Measurements from ENCODE around the gene MBNL1.
"Not testable (repeated sequence)": the region's sequence is repeated elsewhere in the genome, so short reads cannot be mapped to it uniquely, and the experiment has no call there.

MBNL1 gene

DNA sequence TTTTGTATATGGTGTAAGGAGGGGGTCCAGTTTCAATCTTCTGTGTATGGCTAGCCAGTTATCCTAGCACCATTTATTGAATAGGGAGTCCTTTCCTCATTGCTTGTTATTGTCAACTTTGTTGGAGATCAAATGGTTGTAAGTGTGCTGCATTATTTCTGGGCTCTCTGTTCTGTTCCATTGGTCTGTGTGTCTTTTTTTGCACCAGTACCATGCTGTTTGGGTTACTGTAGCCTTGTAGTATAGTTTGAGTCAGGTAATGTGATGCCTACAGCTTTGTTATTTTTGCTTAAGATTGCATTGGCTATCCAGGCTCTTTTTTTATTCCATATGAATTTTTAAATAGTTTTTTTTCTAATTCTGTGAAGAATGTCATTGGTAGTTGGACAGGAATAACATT is 166.5 kb downstream of the MBNL1 start:
- H3K4me1 ChIP-seq (ENCODE audit: control insufficient read depth, insufficient read depth, low read length); POLR2A ChIA-PET; H3K9me3 ChIP-seq (ENCODE audit: control insufficient read depth, insufficient read depth, low read depth, low read length); H3K36me3 ChIP-seq (ENCODE audit: control insufficient read depth in 2 of 2, insufficient read depth in 1 of 2, low read length in 2 of 2); H3K4me3 ChIP-seq (ENCODE audit: low read depth, low read length); CTCF ChIA-PET; H3K27ac ChIP-seq (ENCODE audit: extremely low read depth, low read depth, low read length): not testable (repeated sequence)
- peak; percentile 63 for TF ChIP-seq SETDB1 (IDR thresholded peaks at IDR 0.05; ENCODE audit: insufficient read length, low read length)

DNA sequence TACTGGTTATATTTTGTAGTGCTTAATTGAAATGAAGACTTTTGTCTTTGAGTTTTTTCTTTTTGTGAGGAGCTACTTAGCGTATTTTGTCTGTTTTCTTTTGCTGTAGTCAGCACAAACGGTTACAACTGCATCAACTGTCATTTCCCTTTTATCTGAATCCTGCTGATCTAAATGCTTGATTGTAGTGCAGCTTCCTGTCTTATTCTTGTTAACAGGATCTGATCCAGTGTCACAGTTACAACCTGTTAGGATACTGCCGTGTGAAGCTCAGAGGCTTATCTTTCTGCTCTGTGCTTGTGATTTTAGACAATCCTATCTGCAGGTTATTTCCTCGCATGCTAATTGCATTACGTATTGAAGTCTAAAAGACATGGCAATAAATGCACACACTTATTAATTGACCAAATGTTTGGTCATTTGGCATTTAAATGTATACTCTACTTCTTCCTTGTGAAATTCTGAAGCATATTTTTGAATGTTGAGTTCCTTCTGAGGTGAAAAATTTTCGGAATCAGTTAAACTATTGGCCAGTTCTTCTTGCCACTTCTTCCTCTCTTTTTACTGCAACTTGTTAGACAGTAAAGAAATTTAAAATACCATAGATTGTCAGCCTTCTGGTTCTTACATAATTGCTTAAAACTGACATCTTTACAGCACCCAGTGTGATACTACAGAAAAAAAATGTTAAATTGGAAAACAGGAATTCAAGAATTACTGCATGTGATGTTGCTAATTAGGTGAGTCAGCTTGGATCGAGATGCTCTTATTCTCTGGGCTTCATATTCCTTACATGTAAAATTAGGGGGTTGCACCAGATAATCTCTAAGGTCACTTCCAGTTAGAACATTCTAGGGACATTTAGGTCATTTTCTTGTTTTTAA is 168.2 kb downstream of the MBNL1 start:
- TF ChIP-seq, protein P1, sequence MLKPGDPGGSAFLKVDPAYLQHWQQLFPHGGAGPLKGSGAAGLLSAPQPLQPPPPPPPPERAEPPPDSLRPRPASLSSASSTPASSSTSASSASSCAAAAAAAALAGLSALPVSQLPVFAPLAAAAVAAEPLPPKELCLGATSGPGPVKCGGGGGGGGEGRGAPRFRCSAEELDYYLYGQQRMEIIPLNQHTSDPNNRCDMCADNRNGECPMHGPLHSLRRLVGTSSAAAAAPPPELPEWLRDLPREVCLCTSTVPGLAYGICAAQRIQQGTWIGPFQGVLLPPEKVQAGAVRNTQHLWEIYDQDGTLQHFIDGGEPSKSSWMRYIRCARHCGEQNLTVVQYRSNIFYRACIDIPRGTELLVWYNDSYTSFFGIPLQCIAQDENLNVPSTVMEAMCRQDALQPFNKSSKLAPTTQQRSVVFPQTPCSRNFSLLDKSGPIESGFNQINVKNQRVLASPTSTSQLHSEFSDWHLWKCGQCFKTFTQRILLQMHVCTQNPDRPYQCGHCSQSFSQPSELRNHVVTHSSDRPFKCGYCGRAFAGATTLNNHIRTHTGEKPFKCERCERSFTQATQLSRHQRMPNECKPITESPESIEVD (tag by site-specific recombination; IDR thresholded peaks at IDR 0.05), result peak; percentile 56; the same call in 1 of the 2 replicates
- TF ChIP-seq, protein P2, sequence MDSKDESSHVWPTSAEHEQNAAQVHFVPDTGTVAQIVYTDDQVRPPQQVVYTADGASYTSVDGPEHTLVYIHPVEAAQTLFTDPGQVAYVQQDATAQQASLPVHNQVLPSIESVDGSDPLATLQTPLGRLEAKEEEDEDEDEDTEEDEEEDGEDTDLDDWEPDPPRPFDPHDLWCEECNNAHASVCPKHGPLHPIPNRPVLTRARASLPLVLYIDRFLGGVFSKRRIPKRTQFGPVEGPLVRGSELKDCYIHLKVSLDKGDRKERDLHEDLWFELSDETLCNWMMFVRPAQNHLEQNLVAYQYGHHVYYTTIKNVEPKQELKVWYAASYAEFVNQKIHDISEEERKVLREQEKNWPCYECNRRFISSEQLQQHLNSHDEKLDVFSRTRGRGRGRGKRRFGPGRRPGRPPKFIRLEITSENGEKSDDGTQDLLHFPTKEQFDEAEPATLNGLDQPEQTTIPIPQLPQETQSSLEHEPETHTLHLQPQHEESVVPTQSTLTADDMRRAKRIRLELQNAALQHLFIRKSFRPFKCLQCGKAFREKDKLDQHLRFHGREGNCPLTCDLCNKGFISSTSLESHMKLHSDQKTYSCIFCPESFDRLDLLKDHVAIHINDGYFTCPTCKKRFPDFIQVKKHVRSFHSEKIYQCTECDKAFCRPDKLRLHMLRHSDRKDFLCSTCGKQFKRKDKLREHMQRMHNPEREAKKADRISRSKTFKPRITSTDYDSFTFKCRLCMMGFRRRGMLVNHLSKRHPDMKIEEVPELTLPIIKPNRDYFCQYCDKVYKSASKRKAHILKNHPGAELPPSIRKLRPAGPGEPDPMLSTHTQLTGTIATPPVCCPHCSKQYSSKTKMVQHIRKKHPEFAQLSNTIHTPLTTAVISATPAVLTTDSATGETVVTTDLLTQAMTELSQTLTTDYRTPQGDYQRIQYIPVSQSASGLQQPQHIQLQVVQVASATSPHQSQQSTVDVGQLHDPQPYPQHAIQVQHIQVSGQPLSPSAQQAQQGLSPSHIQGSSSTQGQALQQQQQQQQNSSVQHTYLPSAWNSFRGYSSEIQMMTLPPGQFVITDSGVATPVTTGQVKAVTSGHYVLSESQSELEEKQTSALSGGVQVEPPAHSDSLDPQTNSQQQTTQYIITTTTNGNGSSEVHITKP (tag by site-specific recombination; IDR thresholded peaks at IDR 0.05), result no peak
- Histone ChIP-seq H3K27ac (ENCODE audit: extremely low read depth, low read depth, low read length) (no peak overlapping the region), H3K36me3 (ENCODE audit: control insufficient read depth in 2 of 2, insufficient read depth in 1 of 2, low read length in 2 of 2) (peaks cover 0 to 7% of the 10 kb centered on the region in 2 experiments; a peak in 1 of 3 replicates), H3K9me3 (ENCODE audit: control insufficient read depth, insufficient read depth, low read depth, low read length) (no peaks in the 10 kb centered on the region), H3K4me3 (ENCODE audit: low read depth, low read length) (no peak overlapping the region), H3K4me1 (ENCODE audit: control insufficient read depth, insufficient read depth, low read length) (no peaks in the 10 kb centered on the region)
- POLR2A ChIA-PET, result no interaction called here
- CTCF ChIA-PET, result interaction anchor here (0.6 to 2.1 kb wide), 3 partner anchors 72 to 365 kb away, joined by 3 to 5 read pairs (median 5); no protein-coding TSS in a partner anchor

DNA sequence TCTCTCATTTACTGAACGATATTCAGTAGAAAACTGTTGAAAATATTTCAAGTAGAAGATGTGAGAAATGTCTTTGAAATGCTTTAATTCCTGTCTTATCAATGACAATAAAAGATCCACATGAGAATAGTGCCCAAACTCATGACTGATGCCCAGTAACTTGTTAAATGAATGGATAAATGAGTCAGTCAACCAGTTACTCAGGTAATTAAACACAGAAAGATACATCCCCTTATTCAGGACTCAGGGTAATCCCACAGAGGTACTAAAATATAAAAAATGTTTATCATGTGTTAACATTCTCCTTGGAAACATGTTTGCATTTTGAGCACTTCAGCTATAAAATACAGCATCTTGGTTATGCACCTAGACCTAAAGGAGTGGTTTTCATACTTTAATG is 169.5 kb downstream of the MBNL1 start:
- Histone ChIP-seq H3K4me3 (ENCODE audit: low read depth, low read length) (no peak overlapping the region), H3K36me3 (ENCODE audit: control insufficient read depth in 2 of 2, insufficient read depth in 1 of 2, low read length in 2 of 2) (no peaks in the 10 kb centered on the region), H3K27ac (ENCODE audit: extremely low read depth, low read depth, low read length) (no peak overlapping the region), H3K9me3 (ENCODE audit: control insufficient read depth, insufficient read depth, low read depth, low read length) (no peaks in the 10 kb centered on the region), H3K4me1 (ENCODE audit: control insufficient read depth, insufficient read depth, low read length) (no peaks in the 10 kb centered on the region)
- TF ChIP-seq ZBTB1 (tag by site-specific recombination; IDR thresholded peaks at IDR 0.05), result no peak
- no peak for TF ChIP-seq ZNF654 (tag by site-specific recombination; IDR thresholded peaks at IDR 0.05; ENCODE audit: low read depth)
- TF ChIP-seq, protein P3, sequence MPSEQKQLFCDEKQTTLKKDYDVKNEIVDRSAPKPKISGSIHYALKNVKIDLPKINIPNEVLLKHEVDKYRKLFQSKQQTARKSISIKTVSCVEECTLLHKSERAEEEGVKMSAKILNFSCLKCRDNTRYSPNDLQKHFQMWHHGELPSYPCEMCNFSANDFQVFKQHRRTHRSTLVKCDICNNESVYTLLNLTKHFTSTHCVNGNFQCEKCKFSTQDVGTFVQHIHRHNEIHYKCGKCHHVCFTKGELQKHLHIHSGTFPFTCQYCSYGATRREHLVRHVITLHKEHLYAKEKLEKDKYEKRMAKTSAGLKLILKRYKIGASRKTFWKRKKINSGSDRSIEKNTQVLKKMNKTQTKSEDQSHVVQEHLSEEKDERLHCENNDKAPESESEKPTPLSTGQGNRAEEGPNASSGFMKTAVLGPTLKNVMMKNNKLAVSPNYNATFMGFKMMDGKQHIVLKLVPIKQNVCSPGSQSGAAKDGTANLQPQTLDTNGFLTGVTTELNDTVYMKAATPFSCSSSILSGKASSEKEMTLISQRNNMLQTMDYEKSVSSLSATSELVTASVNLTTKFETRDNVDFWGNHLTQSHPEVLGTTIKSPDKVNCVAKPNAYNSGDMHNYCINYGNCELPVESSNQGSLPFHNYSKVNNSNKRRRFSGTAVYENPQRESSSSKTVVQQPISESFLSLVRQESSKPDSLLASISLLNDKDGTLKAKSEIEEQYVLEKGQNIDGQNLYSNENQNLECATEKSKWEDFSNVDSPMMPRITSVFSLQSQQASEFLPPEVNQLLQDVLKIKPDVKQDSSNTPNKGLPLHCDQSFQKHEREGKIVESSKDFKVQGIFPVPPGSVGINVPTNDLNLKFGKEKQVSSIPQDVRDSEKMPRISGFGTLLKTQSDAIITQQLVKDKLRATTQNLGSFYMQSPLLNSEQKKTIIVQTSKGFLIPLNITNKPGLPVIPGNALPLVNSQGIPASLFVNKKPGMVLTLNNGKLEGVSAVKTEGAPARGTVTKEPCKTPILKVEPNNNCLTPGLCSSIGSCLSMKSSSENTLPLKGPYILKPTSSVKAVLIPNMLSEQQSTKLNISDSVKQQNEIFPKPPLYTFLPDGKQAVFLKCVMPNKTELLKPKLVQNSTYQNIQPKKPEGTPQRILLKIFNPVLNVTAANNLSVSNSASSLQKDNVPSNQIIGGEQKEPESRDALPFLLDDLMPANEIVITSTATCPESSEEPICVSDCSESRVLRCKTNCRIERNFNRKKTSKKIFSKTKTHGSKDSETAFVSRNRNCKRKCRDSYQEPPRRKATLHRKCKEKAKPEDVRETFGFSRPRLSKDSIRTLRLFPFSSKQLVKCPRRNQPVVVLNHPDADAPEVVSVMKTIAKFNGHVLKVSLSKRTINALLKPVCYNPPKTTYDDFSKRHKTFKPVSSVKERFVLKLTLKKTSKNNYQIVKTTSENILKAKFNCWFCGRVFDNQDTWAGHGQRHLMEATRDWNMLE (tag by site-specific recombination; conservative IDR thresholded peaks at IDR 0.05; ENCODE audit: low read depth), result no peak
- TF ChIP-seq, protein P4, sequence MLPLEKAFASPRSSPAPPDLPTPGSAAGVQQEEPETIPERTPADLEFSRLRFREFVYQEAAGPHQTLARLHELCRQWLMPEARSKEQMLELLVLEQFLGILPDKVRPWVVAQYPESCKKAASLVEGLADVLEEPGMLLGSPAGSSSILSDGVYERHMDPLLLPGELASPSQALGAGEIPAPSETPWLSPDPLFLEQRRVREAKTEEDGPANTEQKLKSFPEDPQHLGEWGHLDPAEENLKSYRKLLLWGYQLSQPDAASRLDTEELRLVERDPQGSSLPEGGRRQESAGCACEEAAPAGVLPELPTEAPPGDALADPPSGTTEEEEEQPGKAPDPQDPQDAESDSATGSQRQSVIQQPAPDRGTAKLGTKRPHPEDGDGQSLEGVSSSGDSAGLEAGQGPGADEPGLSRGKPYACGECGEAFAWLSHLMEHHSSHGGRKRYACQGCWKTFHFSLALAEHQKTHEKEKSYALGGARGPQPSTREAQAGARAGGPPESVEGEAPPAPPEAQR (tag by site-specific recombination; IDR thresholded peaks at IDR 0.05), result no peak
- no peak for TF ChIP-seq TCF7L2 (IDR thresholded peaks at IDR 0.05; ENCODE audit: borderline replicate concordance, low read depth, low read length)
- no peak for TF ChIP-seq ZNF677 (tag by site-specific recombination; IDR thresholded peaks at IDR 0.05)
- TF ChIP-seq ZNF660 (tag by site-specific recombination; IDR thresholded peaks at IDR 0.05), result no peak
- TF ChIP-seq, protein P5, sequence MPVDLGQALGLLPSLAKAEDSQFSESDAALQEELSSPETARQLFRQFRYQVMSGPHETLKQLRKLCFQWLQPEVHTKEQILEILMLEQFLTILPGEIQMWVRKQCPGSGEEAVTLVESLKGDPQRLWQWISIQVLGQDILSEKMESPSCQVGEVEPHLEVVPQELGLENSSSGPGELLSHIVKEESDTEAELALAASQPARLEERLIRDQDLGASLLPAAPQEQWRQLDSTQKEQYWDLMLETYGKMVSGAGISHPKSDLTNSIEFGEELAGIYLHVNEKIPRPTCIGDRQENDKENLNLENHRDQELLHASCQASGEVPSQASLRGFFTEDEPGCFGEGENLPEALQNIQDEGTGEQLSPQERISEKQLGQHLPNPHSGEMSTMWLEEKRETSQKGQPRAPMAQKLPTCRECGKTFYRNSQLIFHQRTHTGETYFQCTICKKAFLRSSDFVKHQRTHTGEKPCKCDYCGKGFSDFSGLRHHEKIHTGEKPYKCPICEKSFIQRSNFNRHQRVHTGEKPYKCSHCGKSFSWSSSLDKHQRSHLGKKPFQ (tag by site-specific recombination; IDR thresholded peaks at IDR 0.05), result no peak
- no peak for TF ChIP-seq ZNF354C (tag by site-specific recombination; IDR thresholded peaks at IDR 0.05; ENCODE audit: borderline replicate concordance, low read depth)
- TF ChIP-seq ZBTB21 (tag by site-specific recombination; IDR thresholded peaks at IDR 0.05), result no peak
- no peak for TF ChIP-seq SCRT2 (tag by site-specific recombination; IDR thresholded peaks at IDR 0.05)
- no peak for TF ChIP-seq ZNF501 (tag by site-specific recombination; IDR thresholded peaks at IDR 0.05)
- TF ChIP-seq ZNF529 (tag by site-specific recombination; IDR thresholded peaks at IDR 0.05; ENCODE audit: insufficient replicate concordance), result no peak
- POLR2A ChIA-PET, result no interaction called here
- CTCF ChIA-PET, result no interaction called here

Data from HEK293 (cell line).